Tibial nerve (tissue), 4 donors: ENCODE measurements around the gene MFAP3.

Experiments used
- CTCF ChIP-seq, 5 experiments: fragments of 200-600 bp in 3 of 5; fragments of 450-650 bp in 2 of 5; sonication (generic) in 3 of 5; IDR thresholded peaks; one replicate each; pipeline ENCODE4 v1.5.1; 2016 to 2019; ENCODE audit warnings: antibody characterized with exemption in 5 of 5, mild to moderate bottlenecking in 3 of 5, moderate library complexity in 2 of 5
- EP300 ChIP-seq, 2 donors: sonication (generic); formaldehyde crosslinking; IDR thresholded peaks; one replicate each; pipeline ENCODE4 v1.6.1; 2017; ENCODE audit warnings: antibody characterized with exemption in 2 of 2, mild to moderate bottlenecking in 1 of 2
- POLR2A ChIP-seq, 2 donors: fragments of 450-650 bp; IDR thresholded peaks; one replicate each; pipeline ENCODE4 v1.6.1; 2017; ENCODE audit warnings: antibody characterized with exemption in 2 of 2, mild to moderate bottlenecking in 2 of 2, moderate library complexity in 2 of 2

GRCh38 chr5:153999995-154000394 is 38.8 kb upstream of the MFAP3 start:
- TF ChIP-seq CTCF (IDR thresholded peaks at IDR 0.05) = no peak
- TF ChIP-seq EP300 (IDR thresholded peaks at IDR 0.05) = no peak
- TF ChIP-seq POLR2A (IDR thresholded peaks at IDR 0.05) = no peak
